ENCODE measurements around the gene SLC2A6.

The SLC2A6 gene

DNA sequence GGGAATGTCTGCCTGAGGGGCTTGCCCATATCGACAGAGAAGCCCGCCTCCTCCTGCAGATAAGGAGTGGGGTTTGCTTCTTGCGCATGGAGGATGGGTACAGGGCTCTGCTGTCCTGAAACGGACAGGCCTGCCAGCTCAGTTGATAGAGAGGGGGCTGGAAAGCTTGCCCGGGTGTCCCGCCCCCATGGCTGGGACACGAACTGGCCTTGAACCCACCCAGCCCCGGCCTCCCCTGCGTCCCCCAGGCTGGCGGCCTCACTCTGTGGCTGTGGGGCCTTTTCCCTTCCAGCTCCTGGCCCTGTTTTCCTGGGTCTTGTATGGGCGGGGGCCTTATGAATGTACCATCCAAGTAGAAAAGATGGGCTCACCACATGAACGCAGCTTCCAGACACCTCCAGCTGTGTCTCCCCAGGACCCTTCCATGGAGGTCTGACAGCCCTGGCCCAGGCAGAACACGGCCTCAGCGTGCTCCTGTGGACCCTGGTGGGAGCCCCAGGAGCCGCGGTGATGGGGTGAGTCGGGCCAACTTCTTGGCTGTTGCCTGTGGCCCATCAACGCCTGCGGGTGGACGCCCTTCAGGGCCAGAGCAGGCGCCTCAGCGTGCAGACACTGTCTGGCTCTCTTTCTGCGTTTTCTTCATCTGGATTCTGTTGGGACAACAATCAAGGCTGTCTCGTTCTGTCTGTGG is 15.9 kb upstream of the SLC2A6 start:
- DNase-seq (ENCODE audit: low read depth), result no peak
- TF ChIP-seq, protein P1, sequence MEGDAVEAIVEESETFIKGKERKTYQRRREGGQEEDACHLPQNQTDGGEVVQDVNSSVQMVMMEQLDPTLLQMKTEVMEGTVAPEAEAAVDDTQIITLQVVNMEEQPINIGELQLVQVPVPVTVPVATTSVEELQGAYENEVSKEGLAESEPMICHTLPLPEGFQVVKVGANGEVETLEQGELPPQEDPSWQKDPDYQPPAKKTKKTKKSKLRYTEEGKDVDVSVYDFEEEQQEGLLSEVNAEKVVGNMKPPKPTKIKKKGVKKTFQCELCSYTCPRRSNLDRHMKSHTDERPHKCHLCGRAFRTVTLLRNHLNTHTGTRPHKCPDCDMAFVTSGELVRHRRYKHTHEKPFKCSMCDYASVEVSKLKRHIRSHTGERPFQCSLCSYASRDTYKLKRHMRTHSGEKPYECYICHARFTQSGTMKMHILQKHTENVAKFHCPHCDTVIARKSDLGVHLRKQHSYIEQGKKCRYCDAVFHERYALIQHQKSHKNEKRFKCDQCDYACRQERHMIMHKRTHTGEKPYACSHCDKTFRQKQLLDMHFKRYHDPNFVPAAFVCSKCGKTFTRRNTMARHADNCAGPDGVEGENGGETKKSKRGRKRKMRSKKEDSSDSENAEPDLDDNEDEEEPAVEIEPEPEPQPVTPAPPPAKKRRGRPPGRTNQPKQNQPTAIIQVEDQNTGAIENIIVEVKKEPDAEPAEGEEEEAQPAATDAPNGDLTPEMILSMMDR (IDR thresholded peaks at IDR 0.05; ENCODE audit: control insufficient read depth, extremely low read depth, insufficient read depth), result no peak
- no peak overlapping the region for H3K4me3 ChIP-seq (ENCODE audit: low read depth, low read length)

DNA sequence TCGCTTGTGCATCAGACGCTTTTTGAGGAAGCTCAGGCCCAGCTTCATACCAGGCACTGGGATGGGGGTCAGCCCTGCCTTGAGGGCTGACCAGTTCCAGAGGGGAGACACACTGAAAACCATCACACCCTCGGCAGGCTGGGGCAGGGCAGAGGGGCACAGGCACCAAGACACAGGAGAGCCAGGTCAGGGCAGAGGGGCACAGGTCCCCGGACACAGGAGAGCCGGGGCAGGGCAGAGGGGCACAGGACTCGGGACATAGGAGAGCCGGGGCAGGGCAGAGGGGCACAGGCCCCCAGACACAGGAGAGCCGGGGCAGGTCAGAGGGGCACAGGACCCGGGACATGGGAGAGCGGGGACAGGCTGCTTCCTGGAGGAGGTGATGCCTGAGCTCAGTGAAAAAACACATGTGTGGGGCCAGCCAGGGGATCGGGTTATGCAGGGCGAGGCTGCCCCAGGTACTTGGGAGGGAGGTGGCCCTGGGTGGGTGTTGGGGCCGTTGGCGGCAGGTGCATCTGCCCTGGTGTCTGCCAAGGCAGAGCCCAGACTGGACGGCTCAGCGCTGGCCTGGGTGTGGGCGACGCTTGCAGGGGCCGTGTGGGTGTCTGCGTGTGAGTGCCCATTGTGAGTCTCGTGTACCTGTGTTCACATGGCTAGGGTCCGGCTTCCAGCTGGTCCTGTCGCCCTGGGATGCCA is 15.1 kb upstream of the SLC2A6 start:
- DNase-seq (ENCODE audit: low read depth), result no peak
- TF ChIP-seq, protein P1 (IDR thresholded peaks at IDR 0.05; ENCODE audit: control insufficient read depth, extremely low read depth, insufficient read depth), result no peak
- no peak overlapping the region for H3K4me3 ChIP-seq (ENCODE audit: low read depth, low read length)

DNA sequence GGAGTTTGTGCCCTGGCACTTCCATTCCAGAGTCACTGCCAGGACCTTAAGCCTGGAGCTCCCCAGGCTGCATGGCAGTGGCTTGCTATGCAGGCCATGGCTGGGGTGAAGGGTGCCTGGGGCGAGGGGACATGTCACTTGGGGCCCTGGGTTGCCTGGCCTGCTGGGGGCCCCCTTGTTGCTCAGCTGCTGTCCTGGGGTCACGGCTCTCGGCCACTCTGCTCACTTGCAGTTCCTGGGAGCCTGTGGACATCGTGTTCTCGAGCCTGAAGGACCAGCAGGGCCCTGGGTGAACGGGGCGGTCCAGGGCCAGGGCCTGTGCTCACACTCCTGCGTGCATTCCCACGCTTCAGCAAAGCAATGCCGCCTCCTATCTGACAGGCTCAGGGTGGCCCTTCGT is 14.5 kb upstream of the SLC2A6 start:
- H3K4me3 ChIP-seq (ENCODE audit: low read depth, low read length), result no peak overlapping the region
- TF ChIP-seq, protein P1 (IDR thresholded peaks at IDR 0.05; ENCODE audit: control insufficient read depth, extremely low read depth, insufficient read depth), result no peak
- no peak for DNase-seq (ENCODE audit: low read depth)

DNA sequence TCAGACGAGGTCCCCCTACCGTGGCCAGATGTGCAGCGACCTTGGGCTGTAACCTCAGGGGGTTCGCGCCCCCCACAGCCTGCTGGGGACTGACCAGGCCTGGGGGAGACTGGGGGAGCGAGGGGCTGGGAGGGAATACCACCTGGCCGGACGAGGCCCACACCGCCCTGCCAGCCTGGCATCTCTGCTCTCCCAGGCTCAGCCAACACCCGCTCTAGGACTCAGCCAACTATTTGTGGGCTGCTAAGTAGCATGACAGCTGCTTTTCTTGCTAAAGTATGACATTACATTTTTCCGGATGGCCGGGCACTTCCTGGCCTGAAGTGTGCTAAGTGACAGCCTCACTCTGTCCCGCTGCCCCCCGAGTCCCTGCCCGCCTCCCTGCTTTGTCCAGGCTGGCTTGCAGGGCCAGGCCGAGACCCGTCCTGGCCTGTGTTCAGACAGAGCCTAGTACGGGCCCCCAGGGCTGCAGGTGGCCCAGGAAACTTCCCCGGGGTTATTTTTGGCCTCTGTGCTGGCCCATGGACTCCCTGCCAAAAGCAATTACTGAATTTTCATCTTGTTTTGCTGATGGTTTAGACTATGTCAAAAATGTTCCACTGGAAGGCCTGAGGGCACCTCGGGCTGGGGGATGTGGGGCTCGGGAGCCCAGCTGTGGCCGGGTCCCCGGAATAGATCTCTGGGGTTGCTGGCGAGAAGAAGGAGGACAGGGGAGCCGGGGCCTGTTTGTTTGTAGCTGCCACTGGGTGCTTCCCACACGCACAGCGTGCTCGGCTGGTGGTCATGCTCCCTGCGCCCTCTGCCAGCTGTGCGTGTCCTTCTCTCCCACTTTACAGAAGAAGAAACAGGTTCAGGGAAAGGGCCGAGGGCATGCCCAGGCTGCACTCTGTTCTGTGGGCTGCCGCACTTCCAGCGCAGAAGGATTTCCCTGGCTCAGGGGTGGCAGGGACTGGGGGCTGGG is 13.4 kb upstream of the SLC2A6 start:
- no peak overlapping the region for H3K4me3 ChIP-seq (ENCODE audit: low read depth, low read length)
- DNase-seq (ENCODE audit: low read depth), result no peak
- TF ChIP-seq, protein P1 (IDR thresholded peaks at IDR 0.05; ENCODE audit: control insufficient read depth, extremely low read depth, insufficient read depth), result no peak

DNA sequence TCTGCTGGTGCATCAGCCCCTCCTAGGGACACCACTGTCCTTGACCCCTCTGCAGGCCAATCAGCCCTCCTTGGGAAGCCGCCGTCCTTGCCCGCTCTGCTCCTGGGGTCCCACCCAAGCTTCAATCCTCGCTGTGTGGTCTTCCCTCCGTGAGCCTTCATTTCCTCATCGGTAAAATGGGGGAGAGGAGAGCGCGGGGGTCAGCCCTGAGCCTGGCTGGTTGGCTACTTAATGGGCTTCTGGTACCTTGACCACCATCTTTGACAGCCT is 12.7 kb upstream of the SLC2A6 start:
- TF ChIP-seq, protein P1 (IDR thresholded peaks at IDR 0.05; ENCODE audit: control insufficient read depth, extremely low read depth, insufficient read depth), result no peak
- no peak for DNase-seq (ENCODE audit: low read depth)
- no peak overlapping the region for H3K4me3 ChIP-seq (ENCODE audit: low read depth, low read length)

DNA sequence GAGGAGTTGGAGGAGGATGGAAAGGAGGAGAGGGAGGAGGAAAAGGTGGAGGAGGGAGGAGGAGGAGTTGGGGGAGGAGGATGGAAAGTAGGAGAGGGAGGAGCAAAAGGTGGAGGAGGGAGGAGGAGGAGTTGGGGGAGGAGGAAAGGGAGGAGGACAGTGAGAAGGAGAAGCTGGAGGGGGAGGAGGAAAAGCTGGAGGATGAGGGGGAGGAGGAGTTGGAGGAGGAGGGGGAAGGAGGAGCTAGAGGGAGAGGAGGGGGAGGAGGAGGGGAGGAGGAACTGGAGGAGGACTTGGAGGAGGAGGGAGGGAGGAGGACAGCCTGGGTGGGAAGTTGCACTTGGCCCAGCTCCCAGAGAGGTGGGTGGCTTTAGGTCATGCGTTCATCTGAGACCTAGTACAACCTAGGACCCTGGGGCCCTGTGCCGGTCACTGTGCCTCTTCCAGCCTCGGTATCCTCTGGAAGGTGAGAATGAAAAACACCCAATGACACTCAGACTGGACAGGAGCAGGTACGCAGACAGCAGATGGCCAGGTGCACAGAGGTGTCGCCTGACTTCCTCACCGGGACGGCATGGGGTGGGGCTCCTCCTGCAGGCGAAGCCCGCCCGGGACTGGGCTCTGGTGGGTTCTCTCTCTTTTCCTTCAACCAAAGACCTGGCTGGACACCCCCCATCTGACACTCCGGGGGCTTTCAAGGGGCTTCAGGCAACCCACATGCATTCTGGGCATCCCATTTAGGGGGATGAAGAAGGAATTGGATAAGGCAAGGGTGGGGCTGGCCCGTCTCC is 12.2 kb upstream of the SLC2A6 start:
- DNase-seq (ENCODE audit: low read depth), result no peak
- TF ChIP-seq, protein P1 (IDR thresholded peaks at IDR 0.05; ENCODE audit: control insufficient read depth, extremely low read depth, insufficient read depth), result no peak
- H3K4me3 ChIP-seq (ENCODE audit: low read depth, low read length), result no peak overlapping the region

All from LNCaP clone FGC (cell line).